ENCODE measurements around the gene CFAP410.

DNA sequence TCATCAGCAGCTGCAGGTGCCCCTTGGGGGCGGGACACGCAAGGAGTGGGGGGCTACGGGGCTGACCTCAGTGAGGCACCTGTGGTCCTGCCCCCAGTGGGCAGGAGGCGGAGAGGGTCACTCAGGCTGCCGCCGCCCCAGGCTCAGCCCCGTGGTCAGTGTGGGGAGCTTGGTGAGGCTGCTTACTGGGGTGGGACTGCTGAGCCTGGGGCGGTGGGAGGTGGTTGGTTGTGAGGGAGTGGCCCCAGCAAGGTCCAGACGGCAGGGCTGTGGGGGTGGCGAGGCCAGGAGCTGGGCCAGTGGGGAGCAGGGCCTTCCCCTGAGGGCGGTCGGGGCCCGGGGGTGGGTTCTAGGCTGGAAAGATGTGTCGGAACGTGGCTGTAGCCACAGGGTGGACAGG is 25.1 kb downstream of the CFAP410 start:
- TF ChIP-seq, protein P1, sequence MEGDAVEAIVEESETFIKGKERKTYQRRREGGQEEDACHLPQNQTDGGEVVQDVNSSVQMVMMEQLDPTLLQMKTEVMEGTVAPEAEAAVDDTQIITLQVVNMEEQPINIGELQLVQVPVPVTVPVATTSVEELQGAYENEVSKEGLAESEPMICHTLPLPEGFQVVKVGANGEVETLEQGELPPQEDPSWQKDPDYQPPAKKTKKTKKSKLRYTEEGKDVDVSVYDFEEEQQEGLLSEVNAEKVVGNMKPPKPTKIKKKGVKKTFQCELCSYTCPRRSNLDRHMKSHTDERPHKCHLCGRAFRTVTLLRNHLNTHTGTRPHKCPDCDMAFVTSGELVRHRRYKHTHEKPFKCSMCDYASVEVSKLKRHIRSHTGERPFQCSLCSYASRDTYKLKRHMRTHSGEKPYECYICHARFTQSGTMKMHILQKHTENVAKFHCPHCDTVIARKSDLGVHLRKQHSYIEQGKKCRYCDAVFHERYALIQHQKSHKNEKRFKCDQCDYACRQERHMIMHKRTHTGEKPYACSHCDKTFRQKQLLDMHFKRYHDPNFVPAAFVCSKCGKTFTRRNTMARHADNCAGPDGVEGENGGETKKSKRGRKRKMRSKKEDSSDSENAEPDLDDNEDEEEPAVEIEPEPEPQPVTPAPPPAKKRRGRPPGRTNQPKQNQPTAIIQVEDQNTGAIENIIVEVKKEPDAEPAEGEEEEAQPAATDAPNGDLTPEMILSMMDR (IDR thresholded peaks at IDR 0.05; ENCODE audit: extremely low read depth in 1 of 2, insufficient read depth in 1 of 2, low read depth in 1 of 2, low read length in 2 of 2): no peak
- TF ChIP-seq POLR2A (IDR thresholded peaks at IDR 0.05; ENCODE audit: low read depth, low read length) (no peak), EZH2 (IDR thresholded peaks at IDR 0.05; ENCODE audit: borderline replicate concordance, low read depth, low read length, severe bottlenecking) (no peak), MAX (IDR thresholded peaks at IDR 0.05; ENCODE audit: insufficient read depth, insufficient read length) (no peak)

Measured in endothelial cell of umbilical vein (primary cell).